C4-2B (cell line): ENCODE data around the gene CABLES1.

Experiments used
- ZFX ChIP-seq: fragments of 450-650 bp; IDR thresholded peaks from 2 replicates; pipeline ENCODE4 v1.6.1; 2017
- TF ChIP-seq, protein P1 (sequence below): fragments of 450-650 bp; conservative IDR thresholded peaks from 2 replicates; pipeline ENCODE4 v1.5.1; 2017; ENCODE audit warnings: mild to moderate bottlenecking

DNA sequence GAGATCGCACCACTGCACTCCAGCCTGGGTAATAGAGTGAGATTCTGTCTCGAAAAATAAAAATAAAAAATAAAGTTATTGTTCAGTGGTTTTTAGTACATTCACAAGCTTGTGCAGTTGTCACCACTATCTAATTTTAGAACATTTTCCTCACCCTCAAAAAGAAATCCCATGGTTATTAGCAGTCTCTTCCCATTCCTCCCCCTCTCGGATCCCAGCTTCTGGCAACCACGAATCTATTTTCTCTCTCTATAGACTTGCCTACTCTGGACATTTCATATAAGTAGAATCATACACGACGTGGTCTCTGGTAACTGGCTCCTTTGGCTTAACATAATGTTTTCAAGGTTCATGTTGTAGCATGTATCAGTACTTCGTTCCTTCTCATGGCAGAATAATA lies 38.6 kb downstream of the CABLES1 start:
- TF ChIP-seq, protein P1, sequence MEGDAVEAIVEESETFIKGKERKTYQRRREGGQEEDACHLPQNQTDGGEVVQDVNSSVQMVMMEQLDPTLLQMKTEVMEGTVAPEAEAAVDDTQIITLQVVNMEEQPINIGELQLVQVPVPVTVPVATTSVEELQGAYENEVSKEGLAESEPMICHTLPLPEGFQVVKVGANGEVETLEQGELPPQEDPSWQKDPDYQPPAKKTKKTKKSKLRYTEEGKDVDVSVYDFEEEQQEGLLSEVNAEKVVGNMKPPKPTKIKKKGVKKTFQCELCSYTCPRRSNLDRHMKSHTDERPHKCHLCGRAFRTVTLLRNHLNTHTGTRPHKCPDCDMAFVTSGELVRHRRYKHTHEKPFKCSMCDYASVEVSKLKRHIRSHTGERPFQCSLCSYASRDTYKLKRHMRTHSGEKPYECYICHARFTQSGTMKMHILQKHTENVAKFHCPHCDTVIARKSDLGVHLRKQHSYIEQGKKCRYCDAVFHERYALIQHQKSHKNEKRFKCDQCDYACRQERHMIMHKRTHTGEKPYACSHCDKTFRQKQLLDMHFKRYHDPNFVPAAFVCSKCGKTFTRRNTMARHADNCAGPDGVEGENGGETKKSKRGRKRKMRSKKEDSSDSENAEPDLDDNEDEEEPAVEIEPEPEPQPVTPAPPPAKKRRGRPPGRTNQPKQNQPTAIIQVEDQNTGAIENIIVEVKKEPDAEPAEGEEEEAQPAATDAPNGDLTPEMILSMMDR: no peak
- no peak for TF ChIP-seq ZFX
